Activated CD8-positive, alpha-beta T cell treated with anti-CD3 and anti-CD28 coated beads for 36 hours (primary cell): ENCODE data around the gene ING1. TPM values are rescaled to one million over a fixed set of nuclear protein-coding genes. Genes with fewer than 3 reads are reported as not detected.

Experiments
- ATAC-seq: fragments of 200-7000 bp; cut with Tn5 transposase; one replicate; pipeline ENCODE4 v1.10.0; 2021; ENCODE audit warnings: mild to moderate bottlenecking, moderate library complexity
- CTCF ChIA-PET: fragments of 350-600 bp; sonication (Branson Sonifier 250); formaldehyde crosslinking; loops from one replicate; lab custom pipeline; 2021; ENCODE audit warnings: antibody characterized with exemption; lab: Charles Lee
- POLR2A ChIA-PET: fragments of 350-600 bp; sonication (Branson Sonifier 250); formaldehyde crosslinking; loops from one replicate; lab custom pipeline; 2021; ENCODE audit warnings: antibody characterized with exemption; lab: Charles Lee
- DNase-seq: peaks from one replicate; pipeline ENCODE4 v3.0.0-alpha.2; 2020
- H3K27ac Mint-ChIP-seq: one replicate; pipeline ENCODE4 v1.8.0; 2021; ENCODE audit warnings: mild to moderate bottlenecking, mixed read lengths
- H3K27me3 Mint-ChIP-seq: one replicate; pipeline ENCODE4 v1.8.0; 2021; ENCODE audit warnings: mixed read lengths
- H3K36me3 Mint-ChIP-seq: one replicate; pipeline ENCODE4 v1.8.0; 2021; ENCODE audit warnings: low read depth, mixed read lengths
- H3K4me1 Mint-ChIP-seq: one replicate; pipeline ENCODE4 v1.8.0; 2021; ENCODE audit warnings: low read depth, mixed read lengths
- H3K4me3 Mint-ChIP-seq: one replicate; pipeline ENCODE4 v1.8.0; 2021; ENCODE audit warnings: mild to moderate bottlenecking, moderate library complexity, mixed read lengths
- H3K9me3 Mint-ChIP-seq: one replicate; pipeline ENCODE4 v1.8.0; 2021; ENCODE audit warnings: mixed read lengths
- intact Hi-C: fragments of 100-400 bp; cut with micrococcal nuclease; formaldehyde crosslinking; loops from one replicate; pipeline ENCODE4 v1.10.0; 2022
- total RNA-seq, 2 experiments: library from RNA; stranded (reverse); gene quantifications; one replicate each; pipeline ENCODE4 v1.2.3, GENCODE V29; 2021
- TF ChIP-seq, protein P1 (sequence below): fragments of 200-600 bp; IDR thresholded peaks from one replicate; pipeline ENCODE4 v1.8.0; 2022; ENCODE audit warnings: antibody characterized with exemption, mild to moderate bottlenecking

Gene ING1
- total RNA-seq, 2 experiments from 2014 or later: 22.0 to 22.2 TPM

DNA sequence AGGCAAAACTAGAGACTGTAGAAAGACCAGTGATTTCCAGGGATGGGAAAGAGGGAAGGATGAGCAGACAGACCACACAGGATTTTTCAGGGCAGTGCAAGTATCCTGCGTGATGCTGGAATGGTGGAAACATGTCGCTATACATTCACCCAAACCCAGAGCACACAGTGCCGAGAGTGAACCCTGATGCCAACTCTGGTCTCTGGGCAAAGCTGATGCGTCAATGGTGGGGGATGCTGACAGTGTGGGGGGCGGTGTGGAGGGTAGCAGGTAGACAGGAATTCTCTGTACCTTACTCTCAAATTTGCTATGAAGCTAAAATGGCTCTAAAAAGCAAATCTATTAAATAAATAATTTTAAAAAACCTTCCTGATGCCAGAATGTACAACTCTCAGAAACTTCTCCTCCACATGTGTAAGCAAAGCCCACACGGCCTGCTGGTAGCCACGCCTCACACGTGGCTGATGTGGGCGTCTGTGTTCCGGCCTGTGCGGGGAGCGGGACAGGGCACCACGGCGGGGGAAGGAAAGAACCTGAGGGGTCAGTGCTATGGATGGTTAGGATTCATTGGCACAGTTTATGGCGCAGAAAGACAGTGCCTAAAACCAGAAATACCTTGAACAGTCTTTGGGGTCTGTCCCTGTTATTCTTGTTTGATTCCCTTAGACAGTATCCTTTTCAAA is 31.5 kb upstream of the ING1 start:
- Mint-ChIP-seq H3K4me1 (peaks cover 12% of the 10 kb centered on the region), H3K4me3 (no peak overlapping the region), H3K27ac (no peak overlapping the region), H3K9me3 (peaks cover 6% of the 10 kb centered on the region), H3K27me3 (no peaks in the 10 kb centered on the region), H3K36me3 (peaks cover 52% of the 10 kb centered on the region)
- intact Hi-C loops: no loop called here
- CTCF ChIA-PET: interaction anchor here (1.1 to 1.6 kb wide), 4 partner anchors 13 to 136 kb away, joined by 3 to 6 read pairs (median 4); no protein-coding TSS in a partner anchor
- POLR2A ChIA-PET: no interaction called here
- ATAC-seq: no peak
- no peak for DNase-seq
- TF ChIP-seq, protein P1, sequence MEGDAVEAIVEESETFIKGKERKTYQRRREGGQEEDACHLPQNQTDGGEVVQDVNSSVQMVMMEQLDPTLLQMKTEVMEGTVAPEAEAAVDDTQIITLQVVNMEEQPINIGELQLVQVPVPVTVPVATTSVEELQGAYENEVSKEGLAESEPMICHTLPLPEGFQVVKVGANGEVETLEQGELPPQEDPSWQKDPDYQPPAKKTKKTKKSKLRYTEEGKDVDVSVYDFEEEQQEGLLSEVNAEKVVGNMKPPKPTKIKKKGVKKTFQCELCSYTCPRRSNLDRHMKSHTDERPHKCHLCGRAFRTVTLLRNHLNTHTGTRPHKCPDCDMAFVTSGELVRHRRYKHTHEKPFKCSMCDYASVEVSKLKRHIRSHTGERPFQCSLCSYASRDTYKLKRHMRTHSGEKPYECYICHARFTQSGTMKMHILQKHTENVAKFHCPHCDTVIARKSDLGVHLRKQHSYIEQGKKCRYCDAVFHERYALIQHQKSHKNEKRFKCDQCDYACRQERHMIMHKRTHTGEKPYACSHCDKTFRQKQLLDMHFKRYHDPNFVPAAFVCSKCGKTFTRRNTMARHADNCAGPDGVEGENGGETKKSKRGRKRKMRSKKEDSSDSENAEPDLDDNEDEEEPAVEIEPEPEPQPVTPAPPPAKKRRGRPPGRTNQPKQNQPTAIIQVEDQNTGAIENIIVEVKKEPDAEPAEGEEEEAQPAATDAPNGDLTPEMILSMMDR: no peak

DNA sequence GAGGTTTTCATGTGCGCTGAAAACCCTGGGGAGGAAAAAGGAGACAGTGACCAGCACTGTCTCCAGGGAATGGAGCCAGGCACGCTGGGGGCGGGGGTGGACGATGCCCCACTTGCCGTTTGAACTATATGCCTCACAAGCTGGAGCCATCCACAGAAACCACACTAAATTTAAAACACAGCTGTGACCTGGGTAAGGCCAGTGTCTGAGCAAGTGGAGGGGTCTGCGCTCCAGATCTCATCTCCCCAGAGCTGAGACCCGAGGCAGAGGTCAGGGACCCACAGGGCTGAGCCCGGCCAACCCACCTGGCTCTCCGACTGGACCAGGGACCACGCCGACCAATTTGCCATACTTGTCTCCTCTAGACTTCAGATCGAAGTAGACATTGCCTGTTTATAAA is 30.8 kb upstream of the ING1 start:
- no peak overlapping the region for H3K27ac Mint-ChIP-seq
- H3K27me3 Mint-ChIP-seq: no peaks in the 10 kb centered on the region
- peaks cover 10% of the 10 kb centered on the region for H3K4me1 Mint-ChIP-seq
- POLR2A ChIA-PET: no interaction called here
- TF ChIP-seq, protein P1: no peak
- no peak overlapping the region for H3K4me3 Mint-ChIP-seq
- intact Hi-C loops: no loop called here
- peaks cover 6% of the 10 kb centered on the region for H3K9me3 Mint-ChIP-seq
- CTCF ChIA-PET: interaction anchor here (1.2 to 2.1 kb wide), 2 partner anchors 19 to 21 kb away, joined by 3 to 8 read pairs; no protein-coding TSS in a partner anchor
- ATAC-seq: no peak
- H3K36me3 Mint-ChIP-seq: peaks cover 48% of the 10 kb centered on the region
- no peak for DNase-seq

DNA sequence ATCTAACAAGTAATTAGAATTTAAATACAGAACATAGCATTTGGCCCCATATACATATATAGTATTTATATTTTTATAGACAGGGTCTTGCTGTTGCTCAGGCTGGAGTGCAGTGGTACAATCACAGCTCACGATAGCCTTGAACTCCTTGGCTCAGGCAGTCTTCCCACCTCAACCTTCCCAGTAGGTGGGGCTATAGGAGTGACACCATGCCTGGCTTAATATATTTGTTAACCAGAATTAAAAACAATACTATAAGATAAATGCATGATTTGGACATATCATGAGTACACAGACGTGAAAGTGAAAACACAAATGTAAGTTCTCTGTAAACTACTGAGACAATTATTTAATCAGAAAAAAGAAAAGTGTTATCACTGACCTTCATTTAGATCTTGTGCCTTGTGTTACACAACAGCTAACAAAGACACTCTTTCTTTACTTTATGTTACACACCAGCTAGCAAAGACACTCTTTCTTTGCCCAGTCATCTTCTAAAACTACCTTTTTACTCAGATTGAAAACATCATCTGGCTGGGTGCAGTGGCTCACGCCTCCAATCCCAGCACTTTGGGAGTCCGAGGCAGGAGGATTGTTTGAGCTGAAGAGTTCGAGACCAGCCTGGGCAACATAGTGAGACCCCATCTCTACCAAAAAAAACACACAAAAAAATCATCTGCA is 30.2 kb upstream of the ING1 start:
- TF ChIP-seq, protein P1: peak; percentile 13
- DNase-seq (no peak), ATAC-seq (no peak)
- POLR2A ChIA-PET: no interaction called here
- Mint-ChIP-seq H3K4me1 (peaks cover 6% of the 10 kb centered on the region), H3K9me3 (peaks cover 3% of the 10 kb centered on the region), H3K36me3 (peaks cover 42% of the 10 kb centered on the region), H3K27me3 (no peaks in the 10 kb centered on the region), H3K4me3 (no peak overlapping the region), H3K27ac (no peak overlapping the region)
- intact Hi-C loops: no loop called here
- CTCF ChIA-PET: interaction anchor here (1.2 to 2.1 kb wide), 2 partner anchors 18 to 22 kb away, joined by 3 to 8 read pairs; no protein-coding TSS in a partner anchor

DNA sequence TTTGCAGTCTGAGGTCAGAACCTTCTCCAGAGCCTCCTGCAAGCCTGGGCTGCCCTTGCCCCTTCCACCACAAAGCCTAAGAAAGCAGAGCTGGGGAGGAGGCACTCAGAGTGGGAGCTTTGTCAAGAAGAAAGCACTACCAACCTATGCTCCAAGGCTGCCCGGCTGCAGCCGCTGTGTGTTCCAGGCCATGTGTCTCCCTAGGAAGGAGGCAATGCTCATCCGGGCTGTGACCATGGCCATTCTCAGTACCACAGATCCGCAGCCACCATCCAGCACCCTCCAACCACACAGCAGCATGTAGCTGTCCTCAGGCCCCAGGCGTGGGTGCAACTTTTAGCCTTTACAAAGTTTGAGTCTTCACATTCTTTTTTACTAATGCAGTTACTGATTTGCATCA is 29.6 kb upstream of the ING1 start:
- Mint-ChIP-seq H3K27ac (no peak overlapping the region), H3K36me3 (peaks cover 36% of the 10 kb centered on the region), H3K4me3 (no peak overlapping the region), H3K9me3 (no peaks in the 10 kb centered on the region), H3K4me1 (peaks cover under 1% of the 10 kb centered on the region), H3K27me3 (no peaks in the 10 kb centered on the region)
- intact Hi-C loops: no loop called here
- CTCF ChIA-PET: interaction anchor here (2.1 kb wide), 1 partner anchor 18 kb away, joined by 8 read pairs; no protein-coding TSS in a partner anchor
- ATAC-seq: no peak
- POLR2A ChIA-PET: no interaction called here
- no peak for DNase-seq
- TF ChIP-seq, protein P1: no peak
